Esophagus squamous epithelium (tissue), 4 donors: Measurements from ENCODE around the gene SEC61A1.

ENCODE experiments used
- CTCF ChIP-seq, 6 experiments: fragments of 450-650 bp in 4 of 6; fragments of 200-600 bp in 2 of 6; sonication (generic) in 2 of 6; IDR thresholded peaks; one replicate each; pipeline ENCODE4 v1.5.1; 2016 to 2019; ENCODE audit warnings: antibody characterized with exemption in 6 of 6, mild to moderate bottlenecking in 4 of 6, moderate library complexity in 4 of 6
- POLR2A ChIP-seq, 4 donors: fragments of 450-650 bp; IDR thresholded peaks; one replicate each; pipeline ENCODE4 v1.6.1; 2017; ENCODE audit warnings: antibody characterized with exemption in 4 of 4, mild to moderate bottlenecking in 4 of 4, moderate library complexity in 3 of 4

GRCh38 chr3:128112357-128112968, 60.2 kb downstream of the SEC61A1 start:
- TF ChIP-seq CTCF (IDR thresholded peaks at IDR 0.05) (no peak), POLR2A (IDR thresholded peaks at IDR 0.05) (no peak)
